ENCODE measurements around the gene TSPAN9.

Gene TSPAN9

GRCh38 chr12:3083241-3083920, 6.2 kb downstream of the TSPAN9 start:
- Histone ChIP-seq H3K4me3 (ENCODE audit: low read depth, low read length) (no peak overlapping the region), H3K9me3 (ENCODE audit: control insufficient read depth, low read length) (no peaks in the 10 kb centered on the region), H3K4me2 (ENCODE audit: low read length) (peak overlapping the region; percentile 30), H3K79me2 (peaks cover 11% of the 10 kb centered on the region), H3K27me3 (ENCODE audit: control insufficient read depth, insufficient read depth, low read length) (no peaks in the 10 kb centered on the region), H3K27ac (peak overlapping the region; percentile 31), H3K4me1 (peaks cover 13% of the 10 kb centered on the region), H2AFZ (no peak overlapping the region), H3K9ac (no peak overlapping the region), H3K36me3 (ENCODE audit: control insufficient read depth, insufficient read depth, low read length) (no peaks in the 10 kb centered on the region)
- TF ChIP-seq CTCF (IDR thresholded peaks at IDR 0.05), result no peak

GRCh38 chr12:3083921-3084347, 6.8 kb downstream of the TSPAN9 start:
- no peak for TF ChIP-seq CTCF (IDR thresholded peaks at IDR 0.05)
- Histone ChIP-seq H2AFZ (no peak overlapping the region), H3K4me3 (ENCODE audit: low read depth, low read length) (no peak overlapping the region), H3K4me2 (ENCODE audit: low read length) (peak overlapping the region; percentile 30), H3K79me2 (peaks cover 11% of the 10 kb centered on the region), H3K27me3 (ENCODE audit: control insufficient read depth, insufficient read depth, low read length) (no peaks in the 10 kb centered on the region), H3K9ac (no peak overlapping the region), H3K4me1 (peaks cover 13% of the 10 kb centered on the region), H3K27ac (peak overlapping the region; percentile 2), H3K9me3 (ENCODE audit: control insufficient read depth, low read length) (no peaks in the 10 kb centered on the region), H3K36me3 (ENCODE audit: control insufficient read depth, insufficient read depth, low read length) (no peaks in the 10 kb centered on the region)

GRCh38 chr12:3084742-3085141, 7.6 kb downstream of the TSPAN9 start:
- Histone ChIP-seq H3K79me2 (peaks cover 8% of the 10 kb centered on the region), H3K27me3 (ENCODE audit: control insufficient read depth, insufficient read depth, low read length) (no peaks in the 10 kb centered on the region), H3K4me2 (ENCODE audit: low read length) (no peak overlapping the region), H3K9me3 (ENCODE audit: control insufficient read depth, low read length) (no peaks in the 10 kb centered on the region), H2AFZ (no peak overlapping the region), H3K27ac (no peak overlapping the region), H3K4me1 (peaks cover 13% of the 10 kb centered on the region), H3K36me3 (ENCODE audit: control insufficient read depth, insufficient read depth, low read length) (no peaks in the 10 kb centered on the region), H3K4me3 (ENCODE audit: low read depth, low read length) (no peak overlapping the region), H3K9ac (no peak overlapping the region)
- no peak for TF ChIP-seq CTCF (IDR thresholded peaks at IDR 0.05)

GRCh38 chr12:3085341-3086139, 8.4 kb downstream of the TSPAN9 start:
- TF ChIP-seq CTCF (IDR thresholded peaks at IDR 0.05), result no peak
- peaks cover 13% of the 10 kb centered on the region for H3K4me1 ChIP-seq
- H3K9ac ChIP-seq, result no peak overlapping the region
- no peaks in the 10 kb centered on the region for H3K27me3 ChIP-seq (ENCODE audit: control insufficient read depth, insufficient read depth, low read length)
- H3K36me3 ChIP-seq (ENCODE audit: control insufficient read depth, insufficient read depth, low read length), result no peaks in the 10 kb centered on the region
- H3K27ac ChIP-seq, result peak overlapping the region; percentile 13
- no peak overlapping the region for H2AFZ ChIP-seq
- no peak overlapping the region for H3K4me2 ChIP-seq (ENCODE audit: low read length)
- H3K9me3 ChIP-seq (ENCODE audit: control insufficient read depth, low read length), result no peaks in the 10 kb centered on the region
- H3K79me2 ChIP-seq, result peaks cover 8% of the 10 kb centered on the region
- no peak overlapping the region for H3K4me3 ChIP-seq (ENCODE audit: low read depth, low read length)
